Naive thymus-derived CD4-positive, alpha-beta T cell (primary cell): Measurements from ENCODE around the gene FHIT. TPM values are rescaled to one million over a fixed set of nuclear protein-coding genes. Genes with fewer than 3 reads are reported as not detected.
"Not testable (repeated sequence)": the region's sequence is repeated elsewhere in the genome, so short reads cannot be mapped to it uniquely, and the experiment has no call there.

Source experiments
- ATAC-seq: fragments of 150-1000 bp; cut with Tn5 transposase; 2 replicates; pipeline ENCODE4 v1.10.0; 2021; ENCODE audit warnings: mild to moderate bottlenecking, moderate library complexity
- CTCF ChIA-PET: fragments of 350-600 bp; sonication (Branson Sonifier 250); formaldehyde crosslinking; loops from one replicate; lab custom pipeline; 2021; ENCODE audit warnings: antibody characterized with exemption; lab: Charles Lee
- POLR2A ChIA-PET: fragments of 350-600 bp; sonication (Branson Sonifier 250); formaldehyde crosslinking; loops from one replicate; lab custom pipeline; 2021; ENCODE audit warnings: antibody characterized with exemption, inconsistent platforms; lab: Charles Lee
- DNase-seq, 9 donors: peaks; one replicate each; pipeline versions ENCODE4 v3.0.0 to v3.0.0-alpha.2; 2020 to 2022; ENCODE audit warnings: mixed read lengths in 1 of 9
- H3K27ac ChIP-seq: one replicate; pipeline ENCODE4 v1.7.0; 2013; ENCODE audit warnings: mild to moderate bottlenecking, low read depth, low read length, moderate library complexity
- H3K27me3 ChIP-seq, 2 donors: one replicate each; pipeline ENCODE4 v1.7.0; 2013; ENCODE audit warnings: low read length in 2 of 2, mild to moderate bottlenecking in 2 of 2, moderate library complexity in 2 of 2; ENCODE audit not compliant: control insufficient read depth in 2 of 2, insufficient read depth in 2 of 2
- H3K36me3 ChIP-seq, 3 experiments: 1 replicate in 2 of 3; 2 replicates in 1 of 3; pipeline ENCODE4 v1.7.0; 2013; ENCODE audit warnings: low read length in 3 of 3, mild to moderate bottlenecking in 3 of 3, moderate library complexity in 1 of 3; ENCODE audit not compliant: insufficient read depth in 3 of 3, control insufficient read depth in 2 of 3
- H3K4me1 ChIP-seq, 2 donors: one replicate each; pipeline ENCODE4 v1.7.0; 2013; ENCODE audit warnings: low read length in 2 of 2, mild to moderate bottlenecking in 2 of 2, moderate library complexity in 1 of 2; ENCODE audit not compliant: control insufficient read depth in 2 of 2, insufficient read depth in 2 of 2
- H3K4me3 ChIP-seq: 2 replicates; pipeline ENCODE4 v1.7.0; 2013; ENCODE audit warnings: mild to moderate bottlenecking, low read length
- H3K9me3 ChIP-seq, 3 experiments: 1 replicate in 2 of 3; 2 replicates in 1 of 3; pipeline ENCODE4 v1.7.0; 2013; ENCODE audit warnings: low read length in 3 of 3; ENCODE audit not compliant: control insufficient read depth in 2 of 3
- H3K27ac Mint-ChIP-seq, 9 donors: one replicate each; pipeline ENCODE4 v1.8.0; 2020 to 2022; ENCODE audit warnings: mixed read lengths in 9 of 9, mild to moderate bottlenecking in 8 of 9, moderate library complexity in 5 of 9, inconsistent platforms in 2 of 9
- H3K27me3 Mint-ChIP-seq, 5 donors: one replicate each; pipeline ENCODE4 v1.8.0; 2021 to 2022; ENCODE audit warnings: mixed read lengths in 5 of 5, mild to moderate bottlenecking in 1 of 5
- H3K36me3 Mint-ChIP-seq, 5 donors: one replicate each; pipeline ENCODE4 v1.8.0; 2020 to 2022; ENCODE audit warnings: mixed read lengths in 5 of 5, mild to moderate bottlenecking in 3 of 5, inconsistent platforms in 1 of 5
- H3K4me1 Mint-ChIP-seq, 7 donors: one replicate each; pipeline ENCODE4 v1.8.0; 2020 to 2022; ENCODE audit warnings: mixed read lengths in 7 of 7, mild to moderate bottlenecking in 3 of 7, inconsistent platforms in 1 of 7
- H3K4me3 Mint-ChIP-seq, 10 donors: one replicate each; pipeline ENCODE4 v1.8.0; 2020 to 2022; ENCODE audit warnings: mild to moderate bottlenecking in 10 of 10, mixed read lengths in 10 of 10, moderate library complexity in 6 of 10, inconsistent platforms in 2 of 10
- H3K9me3 Mint-ChIP-seq, 11 donors: one replicate each; pipeline ENCODE4 v1.8.0; 2020 to 2022; ENCODE audit warnings: mixed read lengths in 11 of 11, mild to moderate bottlenecking in 4 of 11, inconsistent platforms in 1 of 11, moderate library complexity in 1 of 11
- intact Hi-C, 2 donors: fragments of 100-400 bp; cut with micrococcal nuclease; formaldehyde crosslinking; loops; one replicate each; pipeline ENCODE4 v1.15.1; 2023
- polyA plus RNA-seq, 2 donors: library from polyadenylated mRNA; unstranded; fragments of 300-500 nt; fragmentation: Illumina TruSeq; gene quantifications; one replicate each; pipeline ENCODE4 v1.2.3, GENCODE V29; 2021
- total RNA-seq, 6 experiments: library from RNA in 5 of 6; stranded (reverse) in 5 of 6; gene quantifications; 1 replicate in 5 of 6; 2 replicates in 1 of 6; pipeline ENCODE4 v1.2.3 and lab custom pipeline; 2021 to 2026

Gene FHIT
- total and polyA plus RNA-seq, 7 experiments from 2014 or later, result 51.2 to 230 (median 152) TPM

DNA sequence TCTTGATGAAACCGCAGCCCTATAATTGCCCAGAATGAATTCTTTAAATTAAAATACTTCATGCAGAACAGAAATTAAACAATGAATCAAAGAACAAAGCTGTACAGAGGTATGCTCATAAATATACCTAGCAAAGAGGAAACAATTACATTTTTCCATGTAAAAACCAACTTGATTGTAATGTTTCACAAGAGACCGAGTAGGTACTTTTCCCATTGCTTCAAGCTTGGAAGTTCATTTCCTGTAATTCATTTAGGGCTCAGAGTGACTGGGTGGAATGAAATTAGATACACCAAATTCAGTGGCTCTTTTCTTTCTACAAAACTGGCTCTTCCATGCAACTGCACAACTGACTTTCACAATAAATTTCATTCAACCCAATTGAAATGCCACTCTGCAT, 51.4 kb downstream of the FHIT start:
- Mint-ChIP-seq H3K4me3 (no peak overlapping the region), H3K9me3 (no peaks in the 10 kb centered on the region), H3K4me1 (peaks cover 0 to 5% (median 0%) of the 10 kb centered on the region in 7 donors), H3K27ac (no peak overlapping the region), H3K36me3 (peaks cover 0 to 9% (median 0%) of the 10 kb centered on the region in 5 donors), H3K27me3 (no peaks in the 10 kb centered on the region)
- no peaks in the 10 kb centered on the region for H3K4me1 ChIP-seq
- intact Hi-C loops, result no loop called here
- no peak for ATAC-seq
- H3K9me3 ChIP-seq, result no peaks in the 10 kb centered on the region
- no peak for DNase-seq
- no peak overlapping the region for H3K4me3 ChIP-seq
- ChIA-PET CTCF (no interaction called here), POLR2A (no interaction called here)
- no peaks in the 10 kb centered on the region for H3K27me3 ChIP-seq
- no peaks in the 10 kb centered on the region for H3K36me3 ChIP-seq
- H3K27ac ChIP-seq, result no peak overlapping the region

GRCh38 chr3:61194892-61195538, 56.2 kb downstream of the FHIT start:
- DNase-seq, result no peak
- Mint-ChIP-seq H3K4me3 (no peak overlapping the region), H3K27me3 (no peaks in the 10 kb centered on the region), H3K36me3 (peaks cover 0 to 11% (median 0%) of the 10 kb centered on the region in 5 donors), H3K9me3 (peaks cover 0 to 5% (median 0%) of the 10 kb centered on the region in 11 donors), H3K4me1 (no peaks in the 10 kb centered on the region), H3K27ac (no peak overlapping the region)
- CTCF ChIA-PET, result no interaction called here
- H3K9me3 ChIP-seq, result no peaks in the 10 kb centered on the region
- H3K4me3 ChIP-seq, result no peak overlapping the region
- POLR2A ChIA-PET, result no interaction called here
- no peak overlapping the region for H3K27ac ChIP-seq
- no peaks in the 10 kb centered on the region for H3K36me3 ChIP-seq
- H3K27me3 ChIP-seq, result no peaks in the 10 kb centered on the region
- H3K4me1 ChIP-seq, result no peaks in the 10 kb centered on the region
- no peak for ATAC-seq
- intact Hi-C loops, result no loop called here

DNA sequence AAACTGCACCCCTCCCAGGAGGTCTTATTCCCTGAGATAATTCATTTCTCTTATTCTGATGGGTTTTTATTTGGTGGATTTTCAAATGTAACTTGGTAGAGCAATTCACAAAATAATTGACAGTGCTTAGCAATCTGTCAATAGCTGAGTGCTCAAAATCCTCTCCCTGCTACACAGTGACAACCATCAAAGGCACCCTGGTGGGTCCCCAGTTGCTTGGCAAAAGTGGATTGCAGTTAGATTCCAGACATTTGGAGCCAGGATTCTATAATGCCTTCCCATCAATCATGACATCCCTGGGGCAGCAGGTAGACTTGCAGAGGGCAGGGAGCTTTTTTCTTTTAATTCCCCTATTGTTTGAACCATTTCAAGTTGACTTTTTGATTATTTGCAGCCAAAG, 59.0 kb downstream of the FHIT start:
- ChIA-PET CTCF (no interaction called here), POLR2A (no interaction called here)
- H3K4me1 Mint-ChIP-seq, result no peaks in the 10 kb centered on the region

GRCh38 chr3:61190205-61190604, 61.0 kb downstream of the FHIT start:
- POLR2A ChIA-PET, H3K9me3 ChIP-seq, H3K27ac Mint-ChIP-seq, H3K4me3 ChIP-seq, H3K4me1 ChIP-seq, intact Hi-C loops, H3K27me3 Mint-ChIP-seq, ATAC-seq, H3K36me3 Mint-ChIP-seq, CTCF ChIA-PET, H3K4me1 Mint-ChIP-seq, H3K36me3 ChIP-seq, H3K27ac ChIP-seq, DNase-seq, H3K27me3 ChIP-seq, H3K4me3 Mint-ChIP-seq: not testable (repeated sequence)
- H3K9me3 Mint-ChIP-seq, result peaks cover 0 to 12% (median 3%) of the 10 kb centered on the region in 11 donors

More for the DNA sequence above, 59.0 kb downstream of the FHIT start:
- ATAC-seq, result no peak
- no peak overlapping the region for H3K4me3 ChIP-seq
- no peaks in the 10 kb centered on the region for H3K27me3 Mint-ChIP-seq
- no peak for DNase-seq
- no peaks in the 10 kb centered on the region for H3K36me3 ChIP-seq
- H3K27ac Mint-ChIP-seq, result no peak overlapping the region
- no peaks in the 10 kb centered on the region for H3K4me1 ChIP-seq
- no peak overlapping the region for H3K4me3 Mint-ChIP-seq
- H3K27ac ChIP-seq, result no peak overlapping the region
- H3K36me3 Mint-ChIP-seq, result peaks cover 0 to 5% (median 2%) of the 10 kb centered on the region in 5 donors
- no peaks in the 10 kb centered on the region for H3K9me3 ChIP-seq
- peaks cover 0 to 12% (median 3%) of the 10 kb centered on the region in 11 donors for H3K9me3 Mint-ChIP-seq
- no peaks in the 10 kb centered on the region for H3K27me3 ChIP-seq
- intact Hi-C loops, result no loop called here

- H3K4me1 ChIP-seq, result no peaks in the 10 kb centered on the region
- ChIA-PET POLR2A (no interaction called here), CTCF (no interaction called here)
- H3K36me3 Mint-ChIP-seq, result peaks cover 0 to 4% (median 0%) of the 10 kb centered on the region in 5 donors
- no peak overlapping the region for H3K27ac ChIP-seq
- H3K36me3 ChIP-seq, result no peaks in the 10 kb centered on the region
- no peaks in the 10 kb centered on the region for H3K27me3 ChIP-seq
- H3K27ac Mint-ChIP-seq, result no peak overlapping the region
- H3K27me3 Mint-ChIP-seq, result no peaks in the 10 kb centered on the region
- intact Hi-C loops, result no loop called here
- H3K9me3 ChIP-seq, result no peaks in the 10 kb centered on the region
- no peak overlapping the region for H3K4me3 ChIP-seq
- peaks cover 0 to 10% (median 0%) of the 10 kb centered on the region in 7 donors for H3K4me1 Mint-ChIP-seq
- no peak overlapping the region for H3K4me3 Mint-ChIP-seq
- no peak for ATAC-seq
- DNase-seq, result no peak
- H3K9me3 Mint-ChIP-seq, result peaks cover 0 to 12% (median 3%) of the 10 kb centered on the region in 11 donors
These were observed 65.2 kb downstream of the FHIT start for GRCh38 chr3:61186030-61186429.

DNA sequence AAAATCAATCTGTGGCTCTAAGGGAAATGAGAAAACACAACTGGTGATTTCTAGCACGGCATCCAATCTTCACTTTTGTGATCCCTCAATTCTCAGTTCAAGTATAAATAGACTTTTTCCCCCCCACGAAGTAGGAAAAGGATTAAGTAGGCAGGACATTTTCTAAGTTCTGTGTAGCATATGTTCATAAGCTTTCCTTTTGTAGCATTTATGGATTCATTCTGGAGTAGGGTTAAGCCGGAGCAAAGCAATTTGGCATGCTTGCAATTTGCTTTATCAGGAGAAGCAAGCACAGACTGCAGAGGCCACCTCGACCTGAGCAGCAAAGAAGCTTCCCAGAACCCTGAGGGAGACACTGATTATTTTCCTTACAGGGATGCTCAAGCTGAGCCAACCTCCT, 66.3 kb downstream of the FHIT start:
- H3K27me3 Mint-ChIP-seq, result no peaks in the 10 kb centered on the region
- no peak overlapping the region for H3K4me3 ChIP-seq
- H3K36me3 Mint-ChIP-seq, result peaks cover 0 to 4% (median 0%) of the 10 kb centered on the region in 5 donors
- no peak for ATAC-seq
- intact Hi-C loops, result no loop called here
- H3K4me1 Mint-ChIP-seq, result peaks cover 0 to 10% (median 0%) of the 10 kb centered on the region in 7 donors
- no peaks in the 10 kb centered on the region for H3K36me3 ChIP-seq
- H3K27ac ChIP-seq, result no peak overlapping the region
- H3K4me1 ChIP-seq, result no peaks in the 10 kb centered on the region
- ChIA-PET POLR2A (no interaction called here), CTCF (no interaction called here)
- H3K27me3 ChIP-seq, result no peaks in the 10 kb centered on the region
- no peaks in the 10 kb centered on the region for H3K9me3 ChIP-seq
- no peak for DNase-seq
- no peak overlapping the region for H3K4me3 Mint-ChIP-seq
- H3K9me3 Mint-ChIP-seq, result peaks cover 0 to 12% (median 3%) of the 10 kb centered on the region in 11 donors
- no peak overlapping the region for H3K27ac Mint-ChIP-seq

- no peaks in the 10 kb centered on the region for H3K27me3 Mint-ChIP-seq
- H3K4me3 ChIP-seq, result no peak overlapping the region
- ChIA-PET POLR2A (no interaction called here), CTCF (no interaction called here)
- H3K36me3 Mint-ChIP-seq, result peaks cover 0 to 5% (median 0%) of the 10 kb centered on the region in 5 donors
- H3K9me3 ChIP-seq, result no peaks in the 10 kb centered on the region
- DNase-seq (no peak), ATAC-seq (no peak)
- H3K4me1 ChIP-seq, result no peaks in the 10 kb centered on the region
- intact Hi-C loops, result no loop called here
- H3K27ac ChIP-seq, result no peak overlapping the region
- H3K36me3 ChIP-seq, result no peaks in the 10 kb centered on the region
- peaks cover 0 to 10% (median 0%) of the 10 kb centered on the region in 7 donors for H3K4me1 Mint-ChIP-seq
- no peak overlapping the region for H3K4me3 Mint-ChIP-seq
- peaks cover 0 to 5% (median 0%) of the 10 kb centered on the region in 11 donors for H3K9me3 Mint-ChIP-seq
- no peak overlapping the region for H3K27ac Mint-ChIP-seq
- no peaks in the 10 kb centered on the region for H3K27me3 ChIP-seq
These were observed 68.6 kb downstream of the FHIT start for GRCh38 chr3:61182662-61183061.
